ENCODE data around the gene IRF8.

Gene IRF8

DNA sequence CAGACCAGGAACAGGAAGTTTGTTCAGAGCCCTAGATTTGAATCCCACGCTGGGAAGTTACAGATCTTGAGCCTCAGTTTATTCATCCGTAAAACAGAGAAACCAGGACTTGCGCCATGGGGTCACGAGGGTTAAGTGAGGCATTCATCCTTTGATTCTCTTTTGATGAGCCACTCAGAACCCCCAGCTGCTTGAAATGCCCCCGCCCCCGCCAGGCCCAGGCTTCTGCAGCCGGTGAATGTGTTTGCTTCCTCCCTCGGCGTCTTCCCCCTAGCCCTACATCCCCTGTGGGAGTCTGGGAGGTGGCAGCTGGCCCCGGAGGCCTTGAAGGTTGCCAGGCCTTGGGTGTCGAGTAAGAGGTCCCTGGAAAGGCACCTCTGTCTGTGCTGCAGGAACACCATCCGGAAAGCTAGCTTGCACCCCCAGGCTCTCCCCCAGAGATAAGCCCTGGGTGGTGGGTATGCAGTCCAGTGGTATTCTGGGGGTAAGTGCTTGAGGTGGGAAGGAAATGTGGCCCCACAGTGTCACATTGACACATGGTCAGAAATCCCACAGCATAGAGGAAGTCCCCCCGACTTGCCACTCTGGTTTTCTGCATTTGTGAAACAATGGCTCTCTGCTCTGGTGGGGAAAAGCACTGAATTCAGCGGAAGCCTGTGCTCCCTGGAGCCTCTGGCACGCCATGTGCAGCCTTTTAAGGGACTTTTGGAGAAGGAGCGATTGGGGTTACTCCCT is 14.9 kb downstream of the IRF8 start:
- DNase-seq (ENCODE audit: low read depth, low spot score) = no peak

DNA sequence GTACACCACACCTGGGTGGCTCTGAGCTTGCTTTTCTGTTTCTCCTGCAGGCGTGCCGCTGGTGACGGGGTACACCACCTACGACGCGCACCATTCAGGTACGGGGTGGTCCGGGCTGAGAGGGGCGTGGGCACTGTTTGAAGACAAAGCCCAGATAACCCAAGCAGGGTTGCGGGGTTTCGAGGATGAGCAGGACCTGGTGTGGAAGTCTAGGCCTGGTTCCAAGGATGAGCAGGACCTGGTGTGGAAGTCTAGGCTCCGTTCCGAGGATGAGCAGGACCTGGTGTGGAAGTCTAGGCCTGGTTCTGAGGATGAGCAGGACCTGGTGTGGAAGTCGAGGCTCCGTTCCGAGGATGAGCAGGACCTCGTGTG is 15.4 kb downstream of the IRF8 start:
- DNase-seq (ENCODE audit: low read depth, low spot score) = no peak

DNA sequence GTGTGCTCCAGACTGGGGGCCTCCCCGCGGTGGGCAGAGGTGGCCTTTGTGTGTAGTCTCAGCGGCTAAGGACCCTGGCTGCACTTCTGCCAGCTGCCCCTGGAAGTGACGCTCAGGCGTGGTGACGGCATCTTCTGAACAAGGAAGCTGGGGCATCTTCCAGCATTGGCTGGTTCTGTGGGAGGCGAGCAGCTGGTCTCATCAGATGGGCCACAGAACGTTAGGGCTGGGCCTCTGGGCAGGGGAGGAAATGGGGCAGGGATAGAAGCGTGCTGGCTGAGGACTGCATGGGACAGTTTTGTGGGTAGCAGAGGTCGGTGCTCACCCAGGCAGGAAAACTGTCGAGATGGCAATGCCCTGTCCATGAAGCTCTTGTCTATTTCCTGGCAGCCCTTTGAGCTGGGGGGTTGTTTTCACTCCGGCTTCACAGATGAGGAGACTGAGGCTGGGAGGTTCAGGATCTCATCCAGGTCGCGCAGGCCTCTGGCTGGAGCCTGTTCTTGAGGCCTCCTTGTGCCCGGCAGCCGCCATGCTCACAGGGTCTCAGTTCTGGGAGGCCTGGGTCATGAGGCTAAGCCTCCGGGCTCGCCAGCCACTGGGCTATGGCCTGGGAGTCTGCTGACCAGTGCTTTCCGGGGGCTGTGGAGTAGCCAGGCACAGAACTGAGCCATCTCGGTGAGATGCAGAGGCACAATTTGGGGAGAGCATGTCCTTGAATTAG is 16.3 kb downstream of the IRF8 start:
- DNase-seq (ENCODE audit: low read depth, low spot score) = no peak

DNA sequence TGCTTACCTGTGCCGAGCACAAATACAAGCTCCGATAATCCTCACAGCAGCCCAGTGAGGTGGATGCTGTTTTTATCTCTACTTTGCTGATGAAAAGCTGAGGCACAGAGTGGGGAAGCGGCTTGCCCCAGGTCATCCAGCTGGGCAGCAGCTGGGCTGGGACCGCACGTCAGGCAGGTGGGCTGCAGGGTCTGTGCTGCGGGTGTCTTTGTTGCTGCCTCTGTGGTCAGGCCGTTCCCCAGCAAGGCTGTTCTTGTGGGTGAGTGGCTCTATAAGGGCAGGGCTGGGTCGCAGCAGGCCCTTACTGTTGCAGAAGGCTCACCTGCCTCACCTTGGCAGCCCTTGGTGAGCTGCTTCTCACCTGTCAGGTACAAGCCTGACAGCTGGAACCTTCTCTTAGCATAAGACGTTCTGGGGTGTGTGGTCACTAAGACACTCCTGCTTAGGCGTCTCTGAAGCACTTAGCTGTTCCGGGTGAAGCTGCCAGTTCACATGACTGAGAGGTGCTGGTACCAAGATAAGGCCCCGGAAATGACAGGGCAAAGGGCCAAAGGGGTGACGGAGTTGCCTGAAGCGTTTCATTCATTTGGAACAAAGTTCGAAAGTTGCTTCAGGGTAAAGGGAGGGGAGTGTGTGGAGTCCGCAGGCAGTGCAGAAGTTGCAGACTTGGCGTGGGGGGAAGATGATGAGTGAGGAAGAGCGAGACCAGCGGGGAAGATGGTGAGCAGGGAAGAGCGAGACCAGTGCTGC is 17.4 kb downstream of the IRF8 start:
- no peak for DNase-seq (ENCODE audit: low read depth, low spot score)

DNA sequence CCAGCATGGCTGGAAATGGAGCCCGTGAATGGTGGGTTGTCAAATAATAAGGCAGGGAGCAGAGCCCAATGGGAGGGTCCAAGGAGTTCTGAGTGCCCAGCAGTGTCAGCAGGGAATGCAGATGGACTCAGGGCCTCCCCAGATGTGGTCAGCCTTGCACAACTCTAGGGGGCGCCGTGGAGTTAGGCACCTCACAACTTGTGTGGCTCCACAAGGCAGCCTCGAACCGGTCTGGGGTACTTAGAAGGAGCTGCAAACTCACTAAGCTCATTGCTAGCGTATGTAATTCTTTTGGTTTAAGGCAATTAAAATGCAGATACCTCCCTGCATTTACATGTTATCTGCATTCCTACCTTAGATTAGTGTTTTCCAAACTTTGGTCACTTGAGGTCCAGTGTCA is 18.1 kb downstream of the IRF8 start:
- DNase-seq (ENCODE audit: low read depth, low spot score) = no peak

DNA sequence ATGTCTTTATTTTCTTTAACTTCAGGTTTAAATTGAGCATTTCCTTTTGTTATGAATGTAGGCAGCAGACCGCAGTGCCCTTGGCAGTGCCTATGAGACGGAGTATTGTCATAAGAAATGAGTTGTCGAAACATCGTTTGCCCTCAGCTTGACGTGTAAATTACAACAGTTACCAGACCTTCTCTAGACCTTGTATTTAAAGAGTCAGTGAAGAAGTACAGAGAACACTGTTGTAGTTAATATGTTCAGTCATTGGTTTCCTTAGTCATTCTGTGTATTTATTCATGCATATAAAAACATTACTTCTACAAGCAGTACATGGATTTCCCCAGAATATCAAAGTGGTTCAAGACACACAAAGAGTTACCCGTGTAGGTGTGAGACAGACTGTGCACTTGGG is 19.0 kb downstream of the IRF8 start:
- no peak for DNase-seq (ENCODE audit: low read depth, low spot score)

DNA sequence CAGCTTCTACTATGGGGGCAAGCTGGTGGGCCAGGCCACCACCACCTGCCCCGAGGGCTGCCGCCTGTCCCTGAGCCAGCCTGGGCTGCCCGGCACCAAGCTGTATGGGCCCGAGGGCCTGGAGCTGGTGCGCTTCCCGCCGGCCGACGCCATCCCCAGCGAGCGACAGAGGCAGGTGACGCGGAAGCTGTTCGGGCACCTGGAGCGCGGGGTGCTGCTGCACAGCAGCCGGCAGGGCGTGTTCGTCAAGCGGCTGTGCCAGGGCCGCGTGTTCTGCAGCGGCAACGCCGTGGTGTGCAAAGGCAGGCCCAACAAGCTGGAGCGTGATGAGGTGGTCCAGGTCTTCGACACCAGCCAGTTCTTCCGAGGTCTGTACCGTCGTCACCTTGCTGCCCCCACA is 19.5 kb downstream of the IRF8 start:
- no peak for DNase-seq (ENCODE audit: low read depth, low spot score)

DNA sequence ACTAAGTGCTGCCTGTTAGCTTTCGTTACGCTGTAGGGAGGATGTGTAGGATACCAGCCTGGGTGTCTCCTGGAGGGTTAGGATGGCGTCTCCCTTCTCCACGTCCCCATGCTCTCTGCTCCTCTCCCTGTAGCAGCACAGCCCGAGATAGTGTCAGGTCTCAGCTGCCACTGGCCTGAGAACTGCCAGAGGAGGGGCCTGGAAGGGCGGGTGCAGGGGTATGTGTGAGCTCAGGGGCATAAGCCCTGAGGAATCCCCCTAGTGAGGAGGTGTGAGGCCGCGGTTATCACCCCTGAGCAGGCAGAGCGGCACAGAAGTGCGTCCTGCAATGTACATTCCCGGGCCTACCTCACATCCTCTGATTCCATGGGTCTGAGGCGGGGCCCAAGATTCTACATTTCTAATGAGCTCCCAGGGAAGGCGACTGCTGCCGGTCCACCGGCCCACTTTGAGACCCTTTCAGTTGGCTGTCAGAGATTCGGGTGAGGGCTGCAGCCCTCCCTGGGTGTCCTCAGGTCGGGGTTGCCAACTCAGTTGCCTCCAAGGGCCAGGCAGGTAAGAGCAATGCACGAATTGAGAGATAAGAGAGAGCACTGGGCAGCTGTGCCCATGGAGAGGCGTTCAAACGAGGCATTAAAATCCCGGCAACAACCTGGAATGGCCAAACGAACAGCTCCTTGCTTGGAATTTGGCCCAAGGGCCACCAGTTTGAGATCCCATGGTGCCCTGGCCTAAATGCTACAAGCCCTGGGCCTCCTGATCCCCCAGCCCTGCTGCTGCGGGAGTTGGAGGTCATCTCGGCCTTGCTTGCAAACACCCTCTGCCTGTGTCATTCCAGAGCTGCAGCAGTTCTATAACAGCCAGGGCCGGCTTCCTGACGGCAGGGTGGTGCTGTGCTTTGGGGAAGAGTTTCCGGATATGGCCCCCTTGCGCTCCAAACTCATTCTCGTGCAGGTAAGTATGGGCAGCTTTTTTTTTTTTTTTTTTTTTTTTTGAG is 20.6 kb downstream of the IRF8 start:
- DNase-seq (ENCODE audit: low read depth, low spot score) = no peak

DNA sequence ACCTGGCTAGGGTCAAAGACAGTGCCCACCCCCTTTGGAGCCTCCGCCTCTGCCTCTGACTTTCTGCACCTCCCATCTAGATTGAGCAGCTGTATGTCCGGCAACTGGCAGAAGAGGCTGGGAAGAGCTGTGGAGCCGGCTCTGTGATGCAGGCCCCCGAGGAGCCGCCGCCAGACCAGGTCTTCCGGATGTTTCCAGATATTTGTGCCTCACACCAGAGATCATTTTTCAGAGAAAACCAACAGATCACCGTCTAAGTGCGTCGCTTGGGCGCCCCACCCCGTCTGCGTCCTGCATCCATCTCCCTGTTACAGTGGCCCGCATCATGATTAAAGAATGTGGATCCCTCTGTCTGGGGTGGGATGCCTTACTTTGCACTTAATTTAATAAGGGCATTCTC is 22.1 kb downstream of the IRF8 start:
- DNase-seq (ENCODE audit: low read depth, low spot score) = no peak

DNA sequence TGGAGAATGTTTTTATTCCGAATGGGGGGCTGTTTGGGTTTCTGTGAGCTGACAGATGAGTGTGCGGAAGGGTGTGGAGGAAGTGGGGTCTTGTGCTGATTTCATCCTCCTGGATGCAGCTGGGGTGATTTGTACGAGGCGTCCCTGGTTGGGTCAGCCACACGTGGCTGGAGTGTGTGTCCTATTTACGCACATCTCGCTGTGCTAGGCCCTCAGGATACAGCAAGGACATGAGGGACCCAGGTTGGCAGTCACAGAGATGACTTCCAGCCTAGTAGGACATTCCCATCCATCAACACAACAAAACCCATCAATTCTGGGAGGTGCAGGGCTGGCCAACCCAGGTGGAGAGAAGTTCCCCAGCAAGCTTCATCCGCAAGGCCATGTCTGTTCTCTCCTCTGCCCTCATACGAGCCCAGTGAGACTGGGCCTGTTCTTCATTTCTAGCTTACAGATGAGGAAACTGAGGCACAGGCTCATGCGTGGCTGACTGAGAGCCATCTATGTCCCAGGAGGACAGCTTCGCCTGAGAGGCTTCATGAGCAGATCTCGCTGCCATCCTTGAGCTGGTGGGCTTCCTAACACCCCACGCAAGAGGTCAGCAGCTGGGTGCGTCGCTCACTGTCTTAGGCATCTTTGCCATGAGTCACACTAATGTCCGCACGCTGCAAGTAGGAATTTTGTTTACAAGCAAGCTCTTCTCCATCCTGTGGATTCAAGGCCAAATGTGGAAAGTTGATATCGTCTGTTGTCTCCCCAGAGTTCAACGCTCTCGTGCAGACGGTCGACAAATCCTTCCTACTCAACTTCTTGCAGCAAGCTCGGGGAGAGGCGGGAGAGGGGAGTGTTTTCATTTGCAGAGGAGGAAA is 24.4 kb downstream of the IRF8 start:
- no peak for DNase-seq (ENCODE audit: low read depth, low spot score)

DNA sequence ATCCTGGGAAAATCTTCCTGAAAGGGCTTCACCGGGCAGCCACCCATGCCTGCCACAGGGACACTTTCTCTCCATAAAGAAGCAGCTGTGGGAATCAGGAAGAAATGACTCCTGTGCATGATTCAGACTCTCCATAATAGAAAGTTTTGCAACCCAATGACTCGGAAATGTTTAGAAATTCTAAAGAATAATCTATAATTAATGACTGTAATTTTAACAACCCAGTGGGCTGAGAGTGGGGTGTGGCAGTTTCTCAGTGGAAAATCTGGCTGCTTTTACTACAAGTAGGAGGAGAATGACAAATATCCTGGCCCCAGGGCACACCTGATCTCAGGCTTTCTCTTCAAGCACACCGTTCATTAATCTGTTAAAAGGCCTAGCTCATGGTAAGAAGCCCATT is 25.7 kb downstream of the IRF8 start:
- no peak for DNase-seq (ENCODE audit: low read depth, low spot score)

DNA sequence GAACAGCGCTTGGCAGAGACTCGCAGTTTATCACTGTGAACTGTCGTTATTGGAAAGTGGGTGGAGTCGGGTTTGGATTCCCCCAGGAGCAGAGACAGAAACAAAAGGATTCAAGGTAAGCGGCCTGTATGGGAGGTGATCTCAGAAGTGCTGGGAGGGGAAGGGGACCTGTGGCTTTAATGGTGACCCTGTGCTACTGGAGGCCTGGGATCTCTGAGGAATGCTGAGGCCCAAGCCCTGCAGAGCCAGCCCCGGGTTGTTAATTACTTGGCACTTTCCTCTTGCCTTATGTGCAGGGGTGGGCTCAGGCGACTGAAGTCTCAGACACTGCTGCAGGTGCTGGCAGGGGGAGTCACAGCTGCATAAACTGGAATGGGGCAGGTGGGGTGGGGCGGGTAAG is 27.4 kb downstream of the IRF8 start:
- DNase-seq (ENCODE audit: low read depth, low spot score) = peak; percentile 70

DNA sequence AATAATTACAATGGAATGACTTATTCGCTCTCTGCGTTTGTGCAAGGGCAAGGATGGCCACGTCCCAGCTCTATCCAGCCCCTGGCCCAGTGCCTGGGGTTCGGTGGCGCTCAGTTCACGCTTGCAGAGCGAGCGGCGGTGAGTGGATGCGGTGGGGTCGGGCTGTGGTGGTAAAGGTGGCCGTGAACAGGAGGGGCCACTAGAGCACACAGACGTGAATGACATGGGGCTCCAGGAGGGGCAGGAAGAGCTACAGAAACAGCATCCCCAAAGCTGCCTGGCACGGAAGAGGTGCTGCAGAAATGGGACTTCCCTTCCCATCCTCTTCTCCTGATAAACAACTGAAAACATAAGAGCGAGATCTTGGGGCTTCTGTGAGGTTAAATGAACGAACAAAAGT is 28.4 kb downstream of the IRF8 start:
- DNase-seq (ENCODE audit: low read depth, low spot score) = no peak

DNA sequence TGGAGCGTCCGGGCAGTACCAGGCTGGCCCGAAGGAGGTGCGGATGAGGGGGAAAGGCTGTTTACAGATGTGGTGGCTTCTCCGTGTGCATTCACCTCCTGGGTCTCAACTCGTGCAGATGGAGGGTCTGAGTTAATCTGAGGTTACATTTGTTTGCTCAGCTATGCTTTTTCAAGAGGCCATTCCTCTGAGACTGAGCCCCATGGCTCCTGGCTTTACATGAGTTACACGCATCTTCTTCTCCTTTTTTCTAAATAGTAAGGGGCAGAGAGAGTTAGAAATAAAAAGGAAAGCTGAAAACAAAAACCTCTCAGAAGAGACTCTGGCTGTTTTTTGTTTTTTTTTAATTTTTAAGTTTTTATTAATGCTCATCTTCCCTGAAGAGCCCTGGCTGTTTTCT is 29.0 kb downstream of the IRF8 start:
- DNase-seq (ENCODE audit: low read depth, low spot score) = no peak

DNA sequence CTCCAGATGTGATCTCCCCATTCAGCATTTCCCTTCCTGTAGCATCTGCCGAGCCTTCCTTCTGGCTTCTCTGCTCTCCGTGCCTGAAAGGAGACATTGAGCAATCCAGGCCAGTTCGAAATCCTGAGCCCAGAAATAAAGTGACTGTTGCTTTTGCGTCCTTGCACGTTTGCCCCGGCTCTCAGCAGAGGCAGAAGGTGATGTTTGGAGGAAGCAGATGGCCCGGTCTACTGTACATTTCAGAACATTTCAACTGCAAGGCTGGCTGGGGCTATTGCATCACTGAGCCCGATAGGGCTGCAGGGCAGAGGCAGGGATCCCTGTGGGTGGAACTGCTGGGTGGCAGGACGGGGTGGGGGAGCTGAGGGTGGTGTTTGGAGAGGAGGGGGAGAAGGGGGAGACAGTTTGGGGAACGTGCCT is 29.4 kb downstream of the IRF8 start:
- DNase-seq (ENCODE audit: low read depth, low spot score) = no peak

DNA sequence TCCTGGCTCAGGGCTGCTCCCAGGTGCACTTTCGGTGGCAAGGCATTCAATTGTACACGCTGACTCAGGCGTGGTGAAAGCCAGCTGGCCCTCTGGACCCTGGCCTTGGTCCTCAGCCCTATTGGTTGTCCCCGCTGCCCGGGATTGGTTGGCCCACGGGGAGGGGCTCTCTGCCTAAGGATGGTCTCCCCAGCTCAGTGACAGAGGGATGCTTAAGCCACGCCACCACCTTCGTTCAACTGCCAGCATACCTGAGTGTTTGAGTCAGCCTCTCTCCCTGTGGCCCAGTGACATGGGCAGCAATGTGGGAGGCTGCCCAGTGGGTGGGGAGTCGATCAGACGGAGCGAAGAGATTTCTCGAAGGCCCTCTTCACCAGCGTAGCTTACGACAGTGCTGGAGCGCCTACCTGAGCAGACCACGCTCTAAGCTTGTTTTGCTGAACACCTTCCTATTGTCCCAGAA is 30.3 kb downstream of the IRF8 start:
- DNase-seq (ENCODE audit: low read depth, low spot score) = no peak

DNA sequence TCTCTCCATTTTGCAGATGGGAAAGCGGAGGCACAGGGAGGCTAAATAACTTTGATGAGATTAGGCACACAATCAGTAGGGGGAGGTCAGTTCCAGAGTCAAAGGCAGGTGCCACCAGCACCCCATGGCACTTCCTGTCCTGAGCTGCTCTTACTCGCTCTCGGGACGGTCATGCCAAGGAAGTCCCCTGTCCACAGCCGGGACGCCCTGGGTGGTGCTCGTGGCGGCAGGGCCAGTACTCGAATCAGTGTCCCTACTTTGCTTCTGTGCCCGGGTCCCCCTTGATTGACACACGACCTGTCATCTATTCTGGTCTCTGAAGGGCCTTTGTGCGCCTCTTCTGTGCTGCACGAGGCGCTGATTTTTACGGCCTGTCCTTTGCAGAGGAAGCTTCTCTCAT is 31.3 kb downstream of the IRF8 start:
- no peak for DNase-seq (ENCODE audit: low read depth, low spot score)

DNA sequence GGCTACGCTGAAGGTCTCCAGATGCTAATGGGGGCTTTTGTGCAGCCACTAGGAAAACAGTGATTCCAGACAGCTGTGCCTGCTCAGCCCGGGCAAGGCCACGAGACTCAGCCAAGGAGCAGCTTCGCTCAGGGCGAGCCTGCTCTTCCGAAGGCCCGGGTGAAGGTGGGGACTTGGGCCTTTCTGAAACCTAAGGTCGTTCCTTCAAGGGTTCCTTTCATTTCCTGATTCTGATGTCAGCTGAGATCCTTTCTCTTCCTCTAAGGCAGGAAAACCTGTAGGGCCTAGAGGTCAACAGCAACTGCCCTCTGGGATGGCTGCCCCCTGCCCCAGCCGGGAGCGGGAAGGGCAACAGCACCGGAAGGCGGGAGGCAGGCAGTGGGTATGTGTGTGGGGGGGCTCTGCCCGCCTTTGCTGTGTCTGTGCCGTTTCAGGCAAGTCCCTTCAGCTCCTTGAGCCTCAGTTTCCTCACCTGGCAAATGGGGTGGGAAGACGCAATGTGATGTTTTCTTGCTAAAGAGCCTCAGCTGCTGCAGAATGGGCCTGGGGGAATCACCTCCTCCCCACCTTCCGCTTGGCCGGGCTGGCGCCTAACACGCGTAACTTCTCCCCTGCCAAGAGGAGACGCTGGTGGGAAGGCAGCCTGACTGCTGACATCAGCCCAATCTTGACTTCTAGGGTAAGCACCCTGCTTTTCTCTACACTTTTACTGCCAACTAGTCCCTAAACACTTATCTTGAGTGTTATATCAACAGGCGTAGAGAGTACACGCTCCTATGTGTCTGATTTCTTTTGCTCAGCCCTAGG is 32.8 kb downstream of the IRF8 start:
- no peak for DNase-seq (ENCODE audit: low read depth, low spot score)

DNA sequence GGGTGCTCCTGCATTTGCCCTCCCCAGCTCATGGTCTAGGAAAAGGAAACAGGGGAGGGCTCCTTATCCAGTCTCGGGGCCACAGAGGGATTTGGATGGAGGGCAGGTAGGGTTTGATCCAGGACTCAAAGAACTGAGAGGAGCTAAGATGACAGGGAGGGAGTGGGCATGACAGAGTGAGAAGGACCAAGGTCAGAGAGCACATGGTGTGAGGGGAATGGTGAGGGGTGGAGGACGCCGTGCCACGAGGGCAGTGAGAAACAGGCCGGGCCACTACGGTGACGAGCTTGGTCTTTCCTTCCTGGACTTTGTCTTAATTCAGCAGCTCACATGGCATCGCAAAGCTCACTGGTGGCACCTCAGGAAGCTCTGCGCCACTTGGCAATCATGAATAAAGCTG is 35.2 kb downstream of the IRF8 start:
- no peak for DNase-seq (ENCODE audit: low read depth, low spot score)
